Measurements from ENCODE around the gene PRR12. TPM values are rescaled to one million over a fixed set of nuclear protein-coding genes. Genes with fewer than 3 reads are reported as not detected.

Gene PRR12
- total RNA-seq, 1 experiment from 2014 or later, result 40.4 TPM

DNA sequence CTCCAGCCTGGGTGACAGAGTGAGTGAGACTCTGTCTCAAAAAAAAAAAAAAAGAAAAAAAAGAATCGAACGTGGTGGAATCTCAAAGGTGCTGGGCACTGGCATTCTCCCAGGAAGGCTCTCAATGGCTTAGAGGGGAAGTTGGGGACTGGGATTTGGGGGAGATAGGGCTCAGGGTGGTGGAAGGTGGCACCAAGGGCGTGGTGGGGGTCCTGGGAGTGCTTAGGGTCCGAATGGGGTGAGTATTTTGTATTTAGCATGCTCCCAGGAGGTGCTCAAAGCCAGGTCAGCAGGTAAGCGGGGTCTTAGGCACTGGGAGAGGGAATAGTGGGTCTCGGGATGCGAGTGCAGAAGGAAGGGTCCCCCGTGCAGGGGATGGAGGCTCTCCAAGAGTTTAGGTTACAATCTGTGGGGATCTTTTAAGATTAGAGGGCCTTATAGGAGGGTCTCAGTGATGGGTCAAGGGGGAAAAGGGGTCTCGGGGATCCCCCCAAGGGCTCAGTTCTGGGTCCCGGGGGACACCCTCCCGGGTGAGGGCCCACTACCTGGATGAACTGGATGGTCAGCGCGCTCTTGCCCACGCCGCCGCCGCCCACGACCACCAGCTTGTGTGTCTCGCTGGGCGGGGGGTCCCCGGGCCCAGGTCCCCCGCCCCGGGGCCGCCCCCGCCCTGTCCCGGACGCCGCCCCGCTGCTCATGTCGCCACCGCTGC, 48.6 kb downstream of the PRR12 start:
- H3K27ac ChIP-seq, result peak overlapping the region; percentile 17; the same call in 1 of the 2 replicates
- intact Hi-C loops (cut with micrococcal nuclease; ENCODE audit: unreplicated experiment), result loop anchor here (1.0 to 10.0 kb wide), 9 partner anchors 27 to 767 kb away; partner anchors contain the start of genes AKT1S1, ALDH16A1, GYS1 and NOSIP
- ChIA-PET POLR2A (ENCODE audit: unreplicated experiment) (interaction anchor here (0.5 to 1.8 kb wide), 15 partner anchors 9 to 1455 kb away, joined by 3 to 70 read pairs (median 7); partner anchors contain the start of genes AKT1S1, AP2A1, FUZ and IRF3), CTCF (interaction anchor here (0.6 to 1.5 kb wide), 4 partner anchors 37 to 180 kb away, joined by 4 to 6 read pairs (median 4); partner anchors contain the start of gene PRRG2)
- H3F3A ChIP-seq (ENCODE audit: insufficient read depth, low read depth), result peaks cover 16% of the 10 kb centered on the region
- no TSS peak for BruUV-seq (replicated peaks)
- H3K4me1 ChIP-seq (replicated peaks; ENCODE audit: insufficient read depth), result peaks cover 37% of the 10 kb centered on the region
- H3K27me3 ChIP-seq (ENCODE audit: insufficient read depth, low read depth), result no peaks in the 10 kb centered on the region
- peak overlapping the region; percentile 52; the same call in 1 of the 2 replicates for H2AFZ ChIP-seq
- no peak for DNase-seq
- H4K20me1 ChIP-seq (ENCODE audit: insufficient read depth), result peaks cover 13% of the 10 kb centered on the region; the same call in 1 of the 2 replicates
- peaks cover 5% of the 10 kb centered on the region; the same call in 1 of the 2 replicates for H3K36me3 ChIP-seq (ENCODE audit: low read depth)
- no peaks in the 10 kb centered on the region for H3K9me2 ChIP-seq (ENCODE audit: insufficient read depth)
- H3K79me2 ChIP-seq (ENCODE audit: low read depth), result peaks cover 30% of the 10 kb centered on the region
- H3K4me2 ChIP-seq, result peak overlapping the region; percentile 93
- peak overlapping the region; percentile 56 for H3K4me3 ChIP-seq
- no peaks in the 10 kb centered on the region for H3K9me3 ChIP-seq (ENCODE audit: insufficient read depth, low read depth)
- TF ChIP-seq, protein P1, sequence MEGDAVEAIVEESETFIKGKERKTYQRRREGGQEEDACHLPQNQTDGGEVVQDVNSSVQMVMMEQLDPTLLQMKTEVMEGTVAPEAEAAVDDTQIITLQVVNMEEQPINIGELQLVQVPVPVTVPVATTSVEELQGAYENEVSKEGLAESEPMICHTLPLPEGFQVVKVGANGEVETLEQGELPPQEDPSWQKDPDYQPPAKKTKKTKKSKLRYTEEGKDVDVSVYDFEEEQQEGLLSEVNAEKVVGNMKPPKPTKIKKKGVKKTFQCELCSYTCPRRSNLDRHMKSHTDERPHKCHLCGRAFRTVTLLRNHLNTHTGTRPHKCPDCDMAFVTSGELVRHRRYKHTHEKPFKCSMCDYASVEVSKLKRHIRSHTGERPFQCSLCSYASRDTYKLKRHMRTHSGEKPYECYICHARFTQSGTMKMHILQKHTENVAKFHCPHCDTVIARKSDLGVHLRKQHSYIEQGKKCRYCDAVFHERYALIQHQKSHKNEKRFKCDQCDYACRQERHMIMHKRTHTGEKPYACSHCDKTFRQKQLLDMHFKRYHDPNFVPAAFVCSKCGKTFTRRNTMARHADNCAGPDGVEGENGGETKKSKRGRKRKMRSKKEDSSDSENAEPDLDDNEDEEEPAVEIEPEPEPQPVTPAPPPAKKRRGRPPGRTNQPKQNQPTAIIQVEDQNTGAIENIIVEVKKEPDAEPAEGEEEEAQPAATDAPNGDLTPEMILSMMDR (conservative IDR thresholded peaks at IDR 0.05), result no peak
- TF ChIP-seq EZH2 (IDR thresholded peaks at IDR 0.05; ENCODE audit: low read depth), result no peak

DNA sequence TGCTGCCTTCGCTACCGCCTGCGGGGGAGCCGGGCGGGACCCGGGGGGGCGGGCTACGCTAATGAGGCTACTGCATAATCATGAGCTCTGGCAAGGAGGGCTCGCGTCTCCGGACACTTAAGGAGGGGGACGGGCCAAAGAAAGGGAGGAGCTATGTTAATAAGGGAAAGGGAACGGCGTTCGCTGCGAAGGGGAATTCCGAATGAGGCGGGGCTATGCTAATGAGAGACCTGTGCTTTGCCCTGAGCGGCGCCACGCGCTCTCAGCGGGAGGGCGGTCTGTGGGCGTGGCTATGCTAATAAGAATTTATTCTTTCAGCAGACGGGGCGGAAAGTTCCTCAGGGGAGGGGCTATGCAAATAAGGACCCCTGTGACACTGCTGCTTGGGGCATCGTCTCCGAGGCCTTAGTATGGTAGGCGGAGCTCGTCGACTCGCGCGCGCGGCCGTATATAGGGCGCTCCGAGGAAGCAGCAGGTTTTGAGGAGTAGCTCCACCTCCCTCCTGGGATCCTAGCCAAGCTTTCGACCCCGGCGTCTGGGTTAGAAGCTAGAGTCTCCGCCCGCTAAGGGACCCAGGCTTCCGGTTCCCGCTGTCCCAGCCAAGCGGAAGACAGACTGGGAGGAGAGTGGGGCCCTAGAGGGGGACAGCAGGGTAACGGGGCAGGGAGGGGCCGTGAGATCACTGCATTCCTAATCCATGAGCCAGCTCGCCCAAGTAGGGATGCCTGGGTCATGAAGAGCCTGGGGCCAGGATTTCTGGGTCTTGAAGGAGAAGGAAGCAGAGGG, 49.3 kb downstream of the PRR12 start, which contains the start of gene RRAS:
TSS of gene RRAS (minus strand) at position 31 of the 786 bp plus-strand sequence. CDS start 45 bp downstream, outside the sequence.
- Histone ChIP-seq H3K79me2 (ENCODE audit: low read depth) (peaks cover 38% of the 10 kb centered on the region), H3K36me3 (ENCODE audit: low read depth) (peaks cover 8% of the 10 kb centered on the region), H3F3A (ENCODE audit: insufficient read depth, low read depth) (peaks cover 14% of the 10 kb centered on the region), H3K27me3 (ENCODE audit: insufficient read depth, low read depth) (no peaks in the 10 kb centered on the region), H3K4me1 (replicated peaks; ENCODE audit: insufficient read depth) (peaks cover 37% of the 10 kb centered on the region), H2AFZ (peak within 1 kb of the TSS; percentile 52; the same call in 1 of the 2 replicates), H3K4me2 (peak within 1 kb of the TSS; percentile 98), H3K9me3 (ENCODE audit: insufficient read depth, low read depth) (no peaks in the 10 kb centered on the region), H3K4me3 (peak within 1 kb of the TSS; percentile 80), H4K20me1 (ENCODE audit: insufficient read depth) (peaks cover 18% of the 10 kb centered on the region; the same call in 1 of the 2 replicates), H3K27ac (peak within 1 kb of the TSS; percentile 100), H3K9me2 (ENCODE audit: insufficient read depth) (no peaks in the 10 kb centered on the region)
- peak; percentile 99 for DNase-seq
- TF ChIP-seq, protein P1 (conservative IDR thresholded peaks at IDR 0.05), result no peak
- TF ChIP-seq EZH2 (IDR thresholded peaks at IDR 0.05; ENCODE audit: low read depth), result no peak
- POLR2A ChIA-PET (ENCODE audit: unreplicated experiment), result interaction anchor here (0.5 to 2.4 kb wide), 30 partner anchors 8 to 1455 kb away, joined by 3 to 70 read pairs (median 6); partner anchors contain the start of genes AKT1S1, ALDH16A1, AP2A1 and FUZ
- no TSS peak for BruUV-seq (replicated peaks)
- intact Hi-C loops (cut with micrococcal nuclease; ENCODE audit: unreplicated experiment), result loop anchor here (1.0 to 10.0 kb wide), 9 partner anchors 28 to 768 kb away; partner anchors contain the start of genes AKT1S1, ALDH16A1, GYS1 and NOSIP
- CTCF ChIA-PET, result interaction anchor here (0.5 to 1.5 kb wide), 9 partner anchors 24 to 1368 kb away, joined by 3 to 13 read pairs (median 4); partner anchors contain the start of genes AP2A1 and PRRG2

All from PC-9 (cell line).